Naive thymus-derived CD4-positive, alpha-beta T cell (primary cell): Measurements from ENCODE around the gene PAH. TPM values are rescaled to one million over a fixed set of nuclear protein-coding genes. Genes with fewer than 3 reads are reported as not detected.
"Not testable (repeated sequence)": the region's sequence is repeated elsewhere in the genome, so short reads cannot be mapped to it uniquely, and the experiment has no call there.

Experiments used
- ATAC-seq: fragments of 150-1000 bp; cut with Tn5 transposase; 2 replicates; pipeline ENCODE4 v1.10.0; 2021; ENCODE audit warnings: mild to moderate bottlenecking, moderate library complexity
- CTCF ChIA-PET: fragments of 350-600 bp; sonication (Branson Sonifier 250); formaldehyde crosslinking; loops from one replicate; lab custom pipeline; 2021; ENCODE audit warnings: antibody characterized with exemption; lab: Charles Lee
- POLR2A ChIA-PET: fragments of 350-600 bp; sonication (Branson Sonifier 250); formaldehyde crosslinking; loops from one replicate; lab custom pipeline; 2021; ENCODE audit warnings: antibody characterized with exemption, inconsistent platforms; lab: Charles Lee
- DNase-seq, 9 donors: peaks; one replicate each; pipeline versions ENCODE4 v3.0.0 to v3.0.0-alpha.2; 2020 to 2022; ENCODE audit warnings: mixed read lengths in 1 of 9
- H3K27ac ChIP-seq: one replicate; pipeline ENCODE4 v1.7.0; 2013; ENCODE audit warnings: mild to moderate bottlenecking, low read depth, low read length, moderate library complexity
- H3K27me3 ChIP-seq, 2 donors: one replicate each; pipeline ENCODE4 v1.7.0; 2013; ENCODE audit warnings: low read length in 2 of 2, mild to moderate bottlenecking in 2 of 2, moderate library complexity in 2 of 2; ENCODE audit not compliant: control insufficient read depth in 2 of 2, insufficient read depth in 2 of 2
- H3K36me3 ChIP-seq, 3 experiments: 1 replicate in 2 of 3; 2 replicates in 1 of 3; pipeline ENCODE4 v1.7.0; 2013; ENCODE audit warnings: low read length in 3 of 3, mild to moderate bottlenecking in 3 of 3, moderate library complexity in 1 of 3; ENCODE audit not compliant: insufficient read depth in 3 of 3, control insufficient read depth in 2 of 3
- H3K4me1 ChIP-seq, 2 donors: one replicate each; pipeline ENCODE4 v1.7.0; 2013; ENCODE audit warnings: low read length in 2 of 2, mild to moderate bottlenecking in 2 of 2, moderate library complexity in 1 of 2; ENCODE audit not compliant: control insufficient read depth in 2 of 2, insufficient read depth in 2 of 2
- H3K4me3 ChIP-seq: 2 replicates; pipeline ENCODE4 v1.7.0; 2013; ENCODE audit warnings: mild to moderate bottlenecking, low read length
- H3K9me3 ChIP-seq, 3 experiments: 1 replicate in 2 of 3; 2 replicates in 1 of 3; pipeline ENCODE4 v1.7.0; 2013; ENCODE audit warnings: low read length in 3 of 3; ENCODE audit not compliant: control insufficient read depth in 2 of 3
- H3K27ac Mint-ChIP-seq, 9 donors: one replicate each; pipeline ENCODE4 v1.8.0; 2020 to 2022; ENCODE audit warnings: mixed read lengths in 9 of 9, mild to moderate bottlenecking in 8 of 9, moderate library complexity in 5 of 9, inconsistent platforms in 2 of 9
- H3K27me3 Mint-ChIP-seq, 5 donors: one replicate each; pipeline ENCODE4 v1.8.0; 2021 to 2022; ENCODE audit warnings: mixed read lengths in 5 of 5, mild to moderate bottlenecking in 1 of 5
- H3K36me3 Mint-ChIP-seq, 5 donors: one replicate each; pipeline ENCODE4 v1.8.0; 2020 to 2022; ENCODE audit warnings: mixed read lengths in 5 of 5, mild to moderate bottlenecking in 3 of 5, inconsistent platforms in 1 of 5
- H3K4me1 Mint-ChIP-seq, 7 donors: one replicate each; pipeline ENCODE4 v1.8.0; 2020 to 2022; ENCODE audit warnings: mixed read lengths in 7 of 7, mild to moderate bottlenecking in 3 of 7, inconsistent platforms in 1 of 7
- H3K4me3 Mint-ChIP-seq, 10 donors: one replicate each; pipeline ENCODE4 v1.8.0; 2020 to 2022; ENCODE audit warnings: mild to moderate bottlenecking in 10 of 10, mixed read lengths in 10 of 10, moderate library complexity in 6 of 10, inconsistent platforms in 2 of 10
- H3K9me3 Mint-ChIP-seq, 11 donors: one replicate each; pipeline ENCODE4 v1.8.0; 2020 to 2022; ENCODE audit warnings: mixed read lengths in 11 of 11, mild to moderate bottlenecking in 4 of 11, inconsistent platforms in 1 of 11, moderate library complexity in 1 of 11
- intact Hi-C, 2 donors: fragments of 100-400 bp; cut with micrococcal nuclease; formaldehyde crosslinking; loops; one replicate each; pipeline ENCODE4 v1.15.1; 2023
- polyA plus RNA-seq, 2 donors: library from polyadenylated mRNA; unstranded; fragments of 300-500 nt; fragmentation: Illumina TruSeq; gene quantifications; one replicate each; pipeline ENCODE4 v1.2.3, GENCODE V29; 2021
- total RNA-seq, 6 experiments: library from RNA in 5 of 6; stranded (reverse) in 5 of 6; gene quantifications; 1 replicate in 5 of 6; 2 replicates in 1 of 6; pipeline ENCODE4 v1.2.3 and lab custom pipeline; 2021 to 2026

The PAH gene
- total and polyA plus RNA-seq, 7 experiments from 2014 or later, result not detected

DNA sequence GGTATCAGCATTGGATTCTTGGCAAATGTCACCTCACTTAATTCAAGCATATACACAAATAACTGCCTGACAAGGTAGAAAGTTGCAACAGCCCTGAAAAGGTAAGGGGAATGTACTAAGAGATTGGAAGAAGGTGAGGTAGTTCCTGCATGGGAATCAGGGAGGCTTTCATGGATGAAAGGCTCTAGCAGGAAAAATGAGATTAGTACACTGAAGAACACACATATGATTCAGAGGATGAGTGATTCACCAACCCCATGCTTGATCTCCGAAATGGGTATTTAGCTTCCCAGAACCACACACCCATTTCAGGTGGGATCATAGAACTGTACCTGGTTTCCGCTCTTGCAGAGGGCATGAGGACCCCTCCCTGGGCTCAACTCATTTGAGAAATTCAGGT, 65.8 kb downstream of the PAH start:
- DNase-seq, result no peak
- no peak overlapping the region for H3K27ac Mint-ChIP-seq
- H3K4me1 Mint-ChIP-seq, result no peaks in the 10 kb centered on the region
- Histone ChIP-seq H3K4me1 (no peaks in the 10 kb centered on the region), H3K27me3 (no peaks in the 10 kb centered on the region), H3K27ac (no peak overlapping the region), H3K36me3 (no peaks in the 10 kb centered on the region), H3K4me3 (no peak overlapping the region), H3K9me3 (no peaks in the 10 kb centered on the region)
- intact Hi-C loops, result no loop called here
- peaks cover 3 to 30% (median 13%) of the 10 kb centered on the region in 5 donors for H3K27me3 Mint-ChIP-seq
- CTCF ChIA-PET, result interaction anchor here (1.3 kb wide), 1 partner anchor 14 kb away, joined by 3 read pairs; no protein-coding TSS in a partner anchor
- no peak overlapping the region for H3K4me3 Mint-ChIP-seq
- no peak for ATAC-seq
- no peaks in the 10 kb centered on the region for H3K36me3 Mint-ChIP-seq
- POLR2A ChIA-PET, result no interaction called here
- peaks cover 0 to 17% (median 2%) of the 10 kb centered on the region in 11 donors for H3K9me3 Mint-ChIP-seq

DNA sequence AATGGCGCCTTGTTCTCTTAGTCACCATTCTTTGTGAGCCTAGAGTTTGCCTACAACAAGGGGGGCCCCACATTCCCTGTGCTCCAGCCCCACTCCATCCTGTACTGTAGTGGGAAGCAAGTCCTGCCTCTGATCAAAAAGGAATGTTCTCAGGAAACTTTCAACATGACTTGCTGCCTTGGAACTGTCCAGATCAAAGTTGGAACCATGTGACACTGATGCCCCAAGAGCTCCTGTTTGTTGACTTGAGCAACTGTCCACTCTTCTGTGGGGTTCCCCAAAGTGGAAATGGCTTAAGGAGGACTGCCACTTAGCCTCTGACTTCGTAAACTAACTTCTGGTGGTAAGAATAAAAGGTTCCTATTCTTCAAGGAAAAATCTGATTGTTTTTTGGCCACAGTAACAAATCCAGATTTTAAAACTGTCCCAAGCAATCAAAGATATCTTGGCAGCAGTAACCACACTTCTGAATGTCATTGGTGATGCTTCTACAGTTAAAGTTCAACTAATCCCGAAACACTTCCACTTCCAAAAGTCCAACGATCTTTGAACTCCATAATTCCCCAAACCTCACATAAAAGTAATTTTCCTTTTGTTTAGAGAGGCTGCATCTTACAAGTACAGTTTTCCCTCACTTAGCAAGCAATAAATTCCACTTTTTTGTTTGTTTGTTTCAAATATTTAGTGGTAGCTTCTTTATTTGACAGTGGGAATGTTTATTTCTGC, 67.2 kb downstream of the PAH start:
- Histone ChIP-seq H3K36me3 (no peaks in the 10 kb centered on the region), H3K4me3 (no peak overlapping the region), H3K27ac (no peak overlapping the region), H3K27me3 (no peaks in the 10 kb centered on the region), H3K9me3 (no peaks in the 10 kb centered on the region), H3K4me1 (no peaks in the 10 kb centered on the region)
- intact Hi-C loops, result no loop called here
- Mint-ChIP-seq H3K27ac (no peak overlapping the region), H3K4me1 (no peaks in the 10 kb centered on the region), H3K4me3 (no peak overlapping the region), H3K36me3 (no peaks in the 10 kb centered on the region), H3K9me3 (peaks cover 0 to 17% (median 2%) of the 10 kb centered on the region in 11 donors), H3K27me3 (peaks cover 0 to 25% (median 7%) of the 10 kb centered on the region in 5 donors)
- CTCF ChIA-PET, result no interaction called here
- DNase-seq, result no peak
- POLR2A ChIA-PET, result no interaction called here
- ATAC-seq, result no peak

DNA sequence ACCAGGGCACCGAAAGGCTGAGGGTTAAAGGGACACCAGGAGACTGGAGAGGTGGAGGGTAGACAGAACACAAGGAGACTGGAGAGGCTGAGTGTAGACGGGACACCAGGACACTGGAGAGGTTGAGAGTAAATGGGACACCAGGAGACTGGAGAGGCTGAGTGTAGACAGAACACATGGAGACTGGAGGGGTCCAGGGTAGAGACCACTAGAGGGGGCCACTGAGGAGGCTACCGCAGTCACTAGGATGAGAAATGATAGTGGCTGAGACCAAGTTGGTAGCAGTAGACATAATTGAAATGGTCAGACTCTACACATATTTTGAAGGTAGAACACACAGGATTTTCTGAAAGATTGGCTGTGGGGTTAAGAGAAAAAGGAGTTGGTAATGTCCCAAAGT, 68.2 kb downstream of the PAH start:
- Mint-ChIP-seq H3K27ac (no peak overlapping the region), H3K4me3 (no peak overlapping the region), H3K4me1 (no peaks in the 10 kb centered on the region), H3K27me3 (peaks cover 0 to 16% (median 7%) of the 10 kb centered on the region in 5 donors), H3K9me3 (peaks cover 0 to 15% (median 2%) of the 10 kb centered on the region in 11 donors), H3K36me3 (no peaks in the 10 kb centered on the region)
- no peaks in the 10 kb centered on the region for H3K9me3 ChIP-seq
- ATAC-seq (no peak), DNase-seq (no peak)
- no peak overlapping the region for H3K4me3 ChIP-seq
- intact Hi-C loops, result no loop called here
- CTCF ChIA-PET, result no interaction called here
- no peak overlapping the region for H3K27ac ChIP-seq
- no peaks in the 10 kb centered on the region for H3K36me3 ChIP-seq
- POLR2A ChIA-PET, result no interaction called here
- no peaks in the 10 kb centered on the region for H3K4me1 ChIP-seq
- no peaks in the 10 kb centered on the region for H3K27me3 ChIP-seq

DNA sequence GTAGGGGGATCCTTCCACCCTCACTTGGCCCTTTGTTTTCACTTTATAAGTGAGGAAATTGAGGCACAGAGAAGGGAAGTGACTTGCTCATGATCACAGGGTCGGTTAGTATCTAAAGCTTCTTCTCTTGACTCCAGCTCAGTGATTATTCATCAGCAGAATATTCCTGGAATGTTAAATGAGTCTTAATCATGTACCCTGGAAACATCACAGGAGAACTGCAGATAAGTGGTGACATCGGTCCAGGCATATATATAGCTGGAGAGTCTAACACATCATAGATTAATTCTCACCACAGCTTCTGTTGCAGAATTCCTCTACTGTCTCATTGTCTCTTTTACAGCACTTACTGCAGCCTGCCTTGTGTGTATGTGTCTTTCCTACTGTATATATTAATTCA, 69.9 kb downstream of the PAH start:
- no peaks in the 10 kb centered on the region for H3K36me3 ChIP-seq
- H3K9me3 Mint-ChIP-seq, result peaks cover 0 to 15% (median 4%) of the 10 kb centered on the region in 11 donors
- no peaks in the 10 kb centered on the region for H3K9me3 ChIP-seq
- no peaks in the 10 kb centered on the region for H3K4me1 ChIP-seq
- ATAC-seq (no peak), DNase-seq (no peak)
- intact Hi-C loops, result no loop called here
- H3K27ac ChIP-seq, result no peak overlapping the region
- no peak overlapping the region for H3K4me3 ChIP-seq
- H3K36me3 Mint-ChIP-seq, result no peaks in the 10 kb centered on the region
- no peak overlapping the region for H3K27ac Mint-ChIP-seq
- H3K4me3 Mint-ChIP-seq, result no peak overlapping the region
- ChIA-PET POLR2A (no interaction called here), CTCF (no interaction called here)
- H3K4me1 Mint-ChIP-seq, result no peaks in the 10 kb centered on the region
- H3K27me3 Mint-ChIP-seq, result peaks cover 0 to 16% (median 7%) of the 10 kb centered on the region in 5 donors
- no peaks in the 10 kb centered on the region for H3K27me3 ChIP-seq

DNA sequence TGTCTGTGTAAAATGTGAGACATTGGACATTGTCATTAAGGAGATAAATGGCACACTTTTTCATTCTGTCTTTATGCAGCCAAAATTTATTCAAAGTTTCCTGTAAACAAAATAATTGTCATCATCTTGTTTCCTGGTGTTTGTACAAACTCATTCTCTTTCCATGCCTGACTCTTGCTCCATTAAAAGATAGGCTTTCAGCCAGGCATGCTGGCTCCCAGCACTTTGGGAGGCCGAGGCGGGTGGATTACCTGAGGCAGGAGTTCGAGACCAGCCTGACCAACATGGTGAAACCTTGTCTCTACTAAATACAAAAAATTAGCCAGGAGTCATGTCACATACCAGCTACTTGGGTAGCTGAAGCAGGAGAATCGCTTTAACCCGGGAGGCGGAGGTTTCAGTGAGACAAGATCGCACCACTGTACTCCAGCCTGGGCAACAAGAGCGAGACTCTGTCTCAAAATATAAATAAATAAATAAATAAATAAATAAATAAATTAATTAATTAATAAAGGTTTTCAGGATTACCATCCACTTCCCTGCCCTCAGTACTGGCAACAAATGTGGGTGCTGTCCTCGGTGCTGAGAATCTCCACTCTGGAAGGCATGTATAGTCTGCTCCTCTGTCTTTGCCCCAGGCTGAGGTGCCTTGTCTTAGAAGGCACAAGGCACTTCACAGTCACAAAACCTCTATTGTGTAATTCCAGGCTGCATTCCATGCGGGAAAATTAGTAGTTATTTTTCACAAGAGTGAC, 83.2 kb downstream of the PAH start:
- DNase-seq, result no peak
- Histone ChIP-seq H3K4me3 (no peak overlapping the region), H3K27ac (no peak overlapping the region), H3K27me3 (no peaks in the 10 kb centered on the region), H3K4me1 (no peaks in the 10 kb centered on the region), H3K9me3 (no peaks in the 10 kb centered on the region), H3K36me3 (no peaks in the 10 kb centered on the region)
- H3K9me3 Mint-ChIP-seq, result peaks cover 0 to 6% (median 1%) of the 10 kb centered on the region in 11 donors
- no peaks in the 10 kb centered on the region for H3K36me3 Mint-ChIP-seq
- CTCF ChIA-PET, result no interaction called here
- ATAC-seq, result no peak
- H3K4me3 Mint-ChIP-seq, result no peak overlapping the region
- no peaks in the 10 kb centered on the region for H3K4me1 Mint-ChIP-seq
- POLR2A ChIA-PET, result no interaction called here
- H3K27me3 Mint-ChIP-seq, result peaks cover 0 to 10% (median 0%) of the 10 kb centered on the region in 5 donors
- H3K27ac Mint-ChIP-seq, result no peak overlapping the region
- intact Hi-C loops, result no loop called here

DNA sequence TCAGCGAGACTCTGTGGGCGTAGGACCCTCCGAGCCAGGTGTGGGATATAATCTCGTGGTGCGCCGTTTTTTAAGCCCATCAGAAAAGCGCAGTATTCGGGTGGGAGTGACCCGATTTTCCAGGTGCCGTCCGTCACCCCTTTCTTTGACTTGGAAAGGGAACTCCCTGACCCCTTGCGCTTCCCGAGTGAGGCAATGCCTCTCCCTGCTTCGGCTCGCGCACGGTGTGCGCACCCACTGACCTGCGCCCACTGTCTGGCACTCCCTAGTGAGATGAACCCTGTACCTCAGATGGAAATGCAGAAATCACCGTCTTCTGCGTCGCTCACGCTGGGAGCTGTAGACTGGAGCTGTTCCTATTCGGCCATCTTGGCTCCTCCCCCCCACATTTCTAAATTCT, 84.2 kb downstream of the PAH start:
- H3K27ac Mint-ChIP-seq, H3K27ac ChIP-seq, DNase-seq, H3K9me3 Mint-ChIP-seq, ATAC-seq, H3K36me3 Mint-ChIP-seq, CTCF ChIA-PET, POLR2A ChIA-PET, H3K36me3 ChIP-seq, H3K9me3 ChIP-seq, H3K4me3 Mint-ChIP-seq, H3K4me1 ChIP-seq, H3K4me3 ChIP-seq, intact Hi-C loops, H3K4me1 Mint-ChIP-seq, H3K27me3 ChIP-seq: not testable (repeated sequence)
- peaks cover 0 to 10% (median 0%) of the 10 kb centered on the region in 5 donors for H3K27me3 Mint-ChIP-seq
